Inflammatory macrophage (primary cell): ENCODE measurements around the gene MZT2B.
A peak's percentile ranks its signal among the peaks of the same experiment; 100 is the strongest.
"Not testable (repeated sequence)": the region's sequence is repeated elsewhere in the genome, so short reads cannot be mapped to it uniquely, and the experiment has no call there.

Experiments
- DNase-seq, 2 donors: peaks; one replicate each; pipeline ENCODE4 v3.0.0-alpha.2; 2020 to 2022

The MZT2B gene

GRCh38 chr2:130152816-130153595 lies 29.1 kb upstream of the MZT2B start:
- no peak for DNase-seq

DNA sequence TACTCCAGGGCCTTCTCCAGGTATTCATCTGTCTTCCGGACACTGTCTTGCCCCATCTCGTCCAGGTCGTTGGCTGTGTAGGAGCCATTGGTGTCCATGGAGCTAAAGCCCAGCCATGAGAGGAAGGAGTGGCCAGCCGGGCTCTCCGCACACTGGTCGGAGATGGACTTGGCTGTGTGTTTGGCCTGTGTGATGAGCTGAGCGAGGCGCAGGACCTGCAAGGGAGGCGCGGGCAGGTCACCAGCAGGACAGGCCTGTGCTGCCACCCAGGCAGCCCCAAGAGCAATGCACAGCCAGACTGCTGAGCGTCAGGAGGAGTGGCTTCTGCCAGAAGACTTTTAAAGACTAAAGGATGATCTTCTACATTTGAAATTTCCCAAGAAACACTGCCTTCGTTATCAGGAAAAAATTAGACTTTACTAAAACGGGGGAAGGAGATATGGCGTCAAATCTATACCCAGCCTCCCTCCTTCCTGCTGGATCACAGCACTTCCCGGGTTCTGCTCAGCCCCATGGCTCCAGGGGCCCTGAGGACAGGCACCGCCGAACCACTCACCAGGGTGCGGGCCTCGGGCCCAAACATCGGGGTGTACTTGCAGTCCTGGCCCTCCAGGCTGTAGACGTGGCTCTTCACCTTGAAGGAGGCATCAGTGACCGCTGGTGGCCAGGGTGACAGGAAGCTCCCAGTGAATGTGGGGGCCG lies 28.2 kb upstream of the MZT2B start:
- DNase-seq, result not testable (repeated sequence)

DNA sequence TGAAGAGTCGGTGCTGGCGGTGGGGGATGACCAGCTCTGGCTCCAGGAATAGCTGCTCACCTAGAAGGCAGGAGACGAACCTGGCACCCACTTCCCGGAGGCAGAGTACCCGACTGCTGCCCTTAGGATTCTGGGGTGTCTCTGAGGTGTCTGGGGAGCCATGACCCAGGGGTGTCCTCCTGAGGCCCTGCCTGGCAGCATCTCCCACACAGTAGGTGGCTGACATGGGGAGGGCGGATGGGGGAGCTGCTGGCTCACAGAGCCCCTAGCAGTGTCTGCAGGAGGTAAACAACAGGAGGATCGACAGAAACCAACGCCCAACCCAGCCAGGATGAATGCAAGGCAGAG lies 27.7 kb upstream of the MZT2B start:
- not testable (repeated sequence) for DNase-seq

- DNase-seq, result no peak
Measured at GRCh38 chr2:130154773-130155765, 27.0 kb upstream of the MZT2B start.

GRCh38 chr2:130155956-130156623 lies 26.0 kb upstream of the MZT2B start:
- DNase-seq, result peak in 1 of 2 donors; percentile 11

- DNase-seq, result no peak
Measured at GRCh38 chr2:130156624-130157004, 25.4 kb upstream of the MZT2B start.

GRCh38 chr2:130157354-130157753 lies 24.7 kb upstream of the MZT2B start:
- DNase-seq, result peak in 1 of 2 donors; percentile 4

- peak; percentile 52 to 78 for DNase-seq
Measured at GRCh38 chr2:130157825-130158514, 24.1 kb upstream of the MZT2B start.

- DNase-seq, result no peak
Measured at GRCh38 chr2:130158631-130159030, 23.4 kb upstream of the MZT2B start.

DNA sequence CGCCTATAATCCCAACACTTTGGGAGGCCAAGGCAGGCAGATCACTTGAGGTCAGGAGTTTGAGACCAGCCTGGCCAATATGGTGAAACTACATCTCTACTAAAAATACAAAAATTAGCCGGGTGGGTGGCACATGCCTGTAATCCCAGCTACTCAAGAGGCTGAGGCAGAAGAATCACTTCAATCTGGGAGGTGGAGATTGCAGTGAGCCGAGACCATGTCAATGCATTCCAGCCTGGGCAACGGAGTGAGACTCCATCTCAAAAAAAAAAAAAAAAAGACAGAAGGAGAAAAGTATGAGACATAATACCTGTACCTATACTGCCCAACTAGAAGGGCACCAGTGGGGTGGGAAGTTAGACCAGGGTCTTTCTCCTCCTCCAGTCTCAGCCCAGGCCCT lies 22.7 kb upstream of the MZT2B start:
- not testable (repeated sequence) for DNase-seq

- no peak for DNase-seq
Measured at GRCh38 chr2:130160131-130160530, 21.9 kb upstream of the MZT2B start.

GRCh38 chr2:130160838-130161705 lies 21.0 kb upstream of the MZT2B start:
- DNase-seq, result not testable (repeated sequence)

DNA sequence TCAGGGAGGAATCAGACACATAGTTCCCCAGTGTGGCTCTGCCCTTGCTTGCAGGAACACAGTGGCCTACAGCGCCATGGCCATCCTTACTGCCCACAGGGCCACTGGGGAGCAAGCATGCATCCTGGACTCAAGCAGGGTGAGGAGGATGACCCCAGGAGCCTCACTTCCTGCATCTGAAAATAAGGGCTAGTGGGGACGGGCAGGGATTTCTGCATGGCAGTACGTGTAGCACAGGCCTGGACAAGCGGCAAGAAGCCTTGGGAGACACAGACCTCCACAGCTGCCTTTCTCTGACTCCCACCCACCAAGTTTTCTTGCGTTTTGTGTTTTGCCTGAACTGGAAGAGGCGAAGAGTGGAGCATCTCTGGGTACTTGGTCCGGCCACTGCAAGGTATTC lies 19.6 kb upstream of the MZT2B start:
- DNase-seq, result not testable (repeated sequence)

DNA sequence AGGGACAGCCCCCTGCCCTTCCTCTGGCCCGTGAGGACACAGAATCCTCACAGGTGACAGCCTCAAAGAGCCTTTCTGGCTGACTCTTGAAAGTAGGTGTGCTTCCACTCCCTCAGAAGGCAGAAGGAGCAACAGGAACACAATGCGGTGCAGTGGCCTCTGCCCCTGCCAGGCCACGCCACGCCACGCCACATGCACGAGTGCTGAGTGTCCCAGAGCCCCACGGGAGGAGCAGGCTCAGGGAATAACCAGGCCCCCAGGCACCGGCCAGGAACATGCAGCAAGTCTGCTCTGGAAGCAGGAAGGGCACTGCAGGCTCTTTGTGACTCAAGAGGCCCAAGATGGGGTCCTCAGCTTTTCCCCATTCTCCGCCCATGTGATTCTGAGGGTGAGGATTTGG lies 19.1 kb upstream of the MZT2B start:
- DNase-seq, result no peak

DNA sequence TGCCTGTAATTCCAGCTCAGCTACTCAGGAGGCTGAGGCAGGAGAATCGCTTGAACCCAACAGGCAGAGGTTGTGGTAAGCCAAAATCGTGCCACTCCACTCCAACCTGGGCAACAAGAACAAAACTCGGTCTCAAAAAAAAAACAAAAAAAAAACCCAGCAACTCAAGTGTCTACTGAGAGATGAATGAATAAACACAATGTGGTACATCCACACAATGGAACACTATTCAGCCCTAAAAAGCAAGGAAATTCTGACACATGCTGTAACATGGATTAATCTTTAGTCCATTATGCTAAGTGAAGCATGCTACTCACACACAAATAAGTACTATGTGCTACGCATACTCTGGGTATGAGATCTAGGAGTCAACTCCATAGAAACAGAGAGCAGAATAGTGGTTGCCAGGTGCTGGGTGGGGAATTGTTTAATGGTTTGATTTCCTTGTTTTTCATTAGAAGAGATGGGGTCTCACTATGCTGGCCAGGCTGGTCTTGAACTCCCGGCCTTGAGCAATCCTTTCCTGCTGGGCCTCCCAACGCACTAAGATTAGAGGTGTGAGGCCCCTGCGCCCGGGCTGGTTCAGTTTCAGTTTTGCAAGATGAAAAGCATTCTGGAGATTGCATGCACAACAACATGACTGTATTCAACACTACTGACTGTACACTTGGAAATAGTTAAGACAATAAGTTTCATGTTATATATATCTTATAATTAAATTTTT lies 16.6 kb upstream of the MZT2B start:
- no peak for DNase-seq

DNA sequence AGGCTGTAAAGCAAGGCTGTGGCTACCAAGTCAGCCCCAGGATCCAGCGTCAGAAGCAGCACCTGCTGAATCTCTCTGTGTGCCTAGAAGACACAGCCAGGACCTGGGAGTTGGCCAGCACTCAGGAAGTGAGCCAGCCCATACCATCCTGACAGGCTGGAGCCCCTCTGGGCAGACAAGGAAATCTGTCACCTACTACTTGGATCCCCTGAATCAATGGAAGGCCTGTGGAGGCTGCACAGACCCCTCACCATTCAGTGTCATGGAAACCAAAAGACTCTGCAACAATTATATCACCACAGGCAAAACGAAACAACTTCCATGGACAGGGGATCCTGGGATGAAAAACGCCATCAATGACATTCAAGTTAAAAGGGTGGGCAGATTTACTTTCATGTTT lies 15.5 kb upstream of the MZT2B start:
- not testable (repeated sequence) for DNase-seq

- not testable (repeated sequence) for DNase-seq
Measured at GRCh38 chr2:130169163-130169562, 12.9 kb upstream of the MZT2B start.

GRCh38 chr2:130169896-130170295 lies 12.2 kb upstream of the MZT2B start:
- DNase-seq, result no peak

- not testable (repeated sequence) for DNase-seq
Measured at GRCh38 chr2:130174866-130175265, 7.2 kb upstream of the MZT2B start.
